GM19455 (cell line): ENCODE measurements around the gene SUPT20HL1.
"Not testable (repeated sequence)": the region's sequence is repeated elsewhere in the genome, so short reads cannot be mapped to it uniquely, and the experiment has no call there.

Experiments used
- ATAC-seq: cut with Tn5 transposase; IDR thresholded peaks from one replicate; pipeline ENCODE4 v1.9.1; 2021; ENCODE audit not compliant: unreplicated experiment

Gene SUPT20HL1

DNA sequence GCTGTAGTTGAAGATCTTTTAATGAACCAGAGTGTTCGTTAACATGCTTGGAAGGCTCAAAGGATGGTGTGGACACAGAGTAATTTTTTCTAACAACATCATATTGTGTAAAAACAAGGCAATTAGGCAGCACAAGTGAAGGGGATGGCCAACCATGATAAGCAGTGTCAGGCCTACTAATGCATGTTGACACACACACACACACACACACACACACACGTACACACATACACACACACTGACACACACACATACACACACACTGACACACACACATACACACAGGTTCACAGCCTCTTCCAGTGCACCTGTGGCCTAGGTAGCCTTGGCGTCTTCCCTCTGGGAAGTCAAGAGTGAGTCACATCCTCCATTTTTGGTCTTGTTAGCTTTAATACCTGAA lies at the start of gene SUPT20HL1:
Gene SUPT20HL1 (plus strand): TSS at position 368 of the 400 bp plus-strand sequence. CDS start 2,122 bp downstream, outside the sequence.
- ATAC-seq, result no peak

DNA sequence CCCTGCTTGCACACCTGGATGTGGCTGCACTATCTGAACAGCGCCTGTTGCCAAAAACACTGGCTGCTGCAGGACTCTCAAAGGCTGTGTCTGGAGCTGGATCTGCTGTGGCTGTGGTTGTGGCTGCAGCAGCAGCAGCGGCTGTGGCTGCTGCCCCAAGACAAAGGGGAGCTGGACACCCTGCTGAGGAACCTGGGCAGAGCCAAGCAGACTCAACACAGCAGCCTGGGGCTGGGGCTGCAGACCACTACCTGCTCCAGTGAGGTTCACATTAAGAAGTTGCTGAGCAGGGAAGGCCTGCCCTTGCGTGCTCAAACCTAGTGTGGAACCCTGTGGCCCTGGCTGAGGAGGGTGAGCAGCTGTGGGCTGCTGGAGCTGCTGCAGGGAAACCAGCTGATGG lies 49.5 kb upstream of the SUPT20HL1 start:
- not testable (repeated sequence) for ATAC-seq

DNA sequence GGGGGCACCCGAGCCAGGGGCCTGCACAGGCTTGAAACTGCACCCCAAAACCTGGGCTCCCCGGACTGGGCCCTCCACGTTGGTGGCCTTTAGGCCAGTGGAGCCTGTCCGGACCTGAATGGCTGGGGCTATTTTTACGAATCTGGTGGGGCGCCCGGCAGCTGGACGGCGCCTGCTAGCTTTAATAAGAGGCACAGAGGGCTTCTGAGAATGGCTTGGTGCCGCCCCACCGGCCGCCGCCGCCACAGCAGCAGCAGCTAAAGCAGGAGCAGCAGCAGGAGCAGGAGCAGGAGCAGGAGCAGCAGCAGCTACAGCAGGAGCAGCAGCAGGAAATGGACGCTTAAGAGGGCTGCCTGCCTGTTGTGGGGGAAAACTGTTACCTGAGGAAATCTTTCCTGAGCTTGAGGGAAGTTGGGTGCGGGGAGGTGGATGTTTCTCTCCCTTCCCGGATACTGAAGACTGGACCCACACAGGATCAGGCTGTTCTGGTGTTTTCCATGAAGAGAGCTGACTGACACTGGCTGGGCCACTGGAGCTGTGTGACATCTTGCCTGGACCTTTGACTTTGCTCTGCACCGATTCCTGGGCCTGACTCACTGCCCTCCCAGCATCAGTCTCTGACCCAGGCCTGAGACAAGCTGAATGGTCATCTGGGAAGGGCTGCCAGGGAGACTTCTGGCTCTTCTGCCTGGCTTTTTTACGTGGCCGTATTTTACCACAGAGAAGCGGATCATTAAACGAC lies 48.8 kb upstream of the SUPT20HL1 start:
- not testable (repeated sequence) for ATAC-seq

DNA sequence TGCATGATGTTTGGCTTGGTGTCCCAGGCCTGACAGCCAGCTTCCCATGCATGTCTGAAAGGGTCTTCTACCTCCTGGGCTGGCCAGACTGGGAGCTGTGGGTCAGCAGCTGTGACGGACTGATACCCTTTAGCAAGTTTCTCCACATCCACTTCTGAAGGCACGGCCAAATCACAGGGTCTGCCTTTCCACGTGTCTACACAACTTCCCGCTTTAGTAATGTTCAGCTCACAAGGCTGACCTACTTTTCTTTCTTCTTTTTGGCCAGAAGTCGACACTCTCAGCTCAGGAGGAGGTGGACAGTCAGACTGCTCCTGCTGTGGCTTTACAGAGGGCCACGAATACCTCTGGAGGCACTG lies 48.2 kb upstream of the SUPT20HL1 start:
- ATAC-seq, result not testable (repeated sequence)

DNA sequence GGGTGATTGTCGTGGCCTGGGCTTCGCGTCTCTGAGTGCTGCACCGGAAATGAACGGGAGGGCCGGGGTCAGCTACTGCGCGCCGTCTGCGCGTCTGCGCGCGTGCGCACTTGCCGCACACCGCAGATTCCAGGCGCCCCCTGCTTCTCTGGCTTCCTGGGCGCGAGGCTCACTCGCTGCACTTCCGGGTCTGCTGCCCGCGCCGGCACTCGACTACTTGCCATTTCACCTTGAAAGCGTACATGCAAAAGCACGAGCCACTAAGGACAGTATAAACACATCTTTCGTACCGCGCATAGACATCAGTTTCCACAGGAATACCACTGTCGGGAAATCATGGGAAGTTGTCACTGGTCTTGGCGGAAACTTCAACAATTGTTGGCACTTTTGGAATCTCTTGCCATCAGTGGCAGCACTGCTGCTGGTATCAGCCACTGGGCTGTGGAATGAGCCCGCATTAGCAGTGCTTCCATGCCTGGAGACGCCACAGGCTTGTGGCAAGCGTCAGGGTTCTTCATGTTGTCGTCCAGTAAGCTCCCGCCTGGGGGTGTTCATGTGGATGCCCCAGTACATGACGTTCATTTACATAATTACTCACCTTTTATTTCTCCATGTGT lies 46.3 kb upstream of the SUPT20HL1 start, which contains the start of gene SUPT20HL2:
Gene SUPT20HL2 (minus strand): TSS at position 51 of the 617 bp plus-strand sequence. CDS start 754 bp downstream, outside the sequence.
- ATAC-seq, result no peak

DNA sequence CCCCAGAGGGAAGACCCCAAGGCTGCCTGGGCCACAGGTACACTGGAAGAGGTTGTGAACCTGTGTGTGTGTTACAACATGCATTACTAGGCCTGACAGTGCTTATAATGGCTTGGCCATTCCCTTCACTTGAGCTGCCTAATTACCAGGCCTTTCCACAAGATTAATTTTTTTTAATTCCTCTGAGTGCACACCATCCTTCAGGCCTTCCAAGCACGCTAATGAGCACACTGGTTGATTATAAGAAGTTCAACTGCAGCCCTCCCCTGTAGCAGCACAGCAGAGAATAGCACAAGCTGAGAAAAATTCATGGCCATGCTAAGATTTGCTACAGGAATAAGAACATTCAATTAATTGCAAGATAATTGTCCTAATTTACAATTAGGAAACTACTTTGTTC lies 44.3 kb upstream of the SUPT20HL1 start:
- ATAC-seq, result no peak

DNA sequence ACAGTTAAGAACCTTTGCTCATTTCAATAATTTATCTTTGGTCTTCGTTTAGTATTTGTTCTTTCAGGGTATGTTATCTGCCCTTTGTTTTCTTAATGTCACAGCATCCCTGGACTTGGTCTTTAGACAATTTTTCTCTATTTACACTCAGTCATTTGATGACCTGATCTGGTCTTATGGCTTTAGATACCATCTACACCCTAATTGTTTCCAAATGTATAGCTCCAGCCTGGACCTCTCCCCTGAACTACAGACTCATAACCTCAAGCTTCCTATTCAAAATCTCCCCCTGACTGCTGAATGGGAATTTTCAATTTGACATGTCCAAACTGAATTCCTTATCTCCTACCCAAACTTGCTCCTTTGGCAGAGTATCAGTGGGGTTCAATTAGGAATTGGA lies 42.9 kb upstream of the SUPT20HL1 start:
- no peak for ATAC-seq

DNA sequence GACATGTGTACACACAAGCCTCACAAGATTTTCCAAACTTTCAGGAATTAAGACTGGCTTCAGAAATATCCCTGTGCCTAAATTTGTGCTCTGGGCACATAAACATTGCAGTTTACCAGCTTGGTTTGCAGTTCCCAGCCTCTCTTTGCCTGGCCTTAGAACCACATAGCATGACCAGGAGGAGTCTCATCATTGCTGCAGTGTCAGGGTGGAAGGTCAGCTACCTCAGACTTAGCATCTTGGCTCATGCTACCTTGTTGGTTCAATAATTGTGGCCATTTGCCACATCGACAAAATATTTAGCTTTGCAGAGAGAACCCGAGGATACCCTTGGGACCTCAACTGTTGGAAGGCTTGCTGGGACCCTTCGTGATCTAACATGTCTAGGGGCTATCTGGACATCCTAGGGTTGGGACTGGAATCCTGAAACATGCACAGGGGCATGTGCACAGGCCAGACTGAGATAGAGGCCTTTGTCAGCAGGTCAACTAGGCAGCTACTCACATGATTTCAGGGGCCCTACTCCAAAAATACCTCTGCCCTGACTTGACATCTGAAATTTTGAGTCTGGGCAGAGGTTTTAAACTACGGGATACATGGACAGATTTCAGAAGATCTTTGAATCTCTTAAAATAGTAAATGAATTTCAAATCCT lies 38.6 kb upstream of the SUPT20HL1 start:
- no peak for ATAC-seq

DNA sequence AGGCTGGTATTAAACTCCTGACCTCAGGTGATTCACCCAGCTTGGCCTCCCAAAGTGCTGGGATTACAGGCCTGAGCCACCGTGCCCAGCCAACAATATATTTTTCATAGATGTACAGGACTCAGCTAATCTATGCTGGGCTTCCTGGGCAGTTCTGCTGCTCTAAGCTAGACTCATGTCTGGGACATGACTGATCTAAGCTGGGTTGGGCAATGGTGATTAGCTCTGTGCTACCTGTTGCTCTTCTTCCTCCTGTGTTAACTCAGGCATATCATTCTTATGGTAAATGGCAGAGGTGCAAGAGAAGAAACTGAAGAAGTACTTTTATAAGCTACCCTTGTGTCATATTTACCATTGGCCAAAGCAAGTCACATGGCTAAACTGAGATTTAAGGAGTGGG lies 35.2 kb upstream of the SUPT20HL1 start:
- no peak for ATAC-seq

DNA sequence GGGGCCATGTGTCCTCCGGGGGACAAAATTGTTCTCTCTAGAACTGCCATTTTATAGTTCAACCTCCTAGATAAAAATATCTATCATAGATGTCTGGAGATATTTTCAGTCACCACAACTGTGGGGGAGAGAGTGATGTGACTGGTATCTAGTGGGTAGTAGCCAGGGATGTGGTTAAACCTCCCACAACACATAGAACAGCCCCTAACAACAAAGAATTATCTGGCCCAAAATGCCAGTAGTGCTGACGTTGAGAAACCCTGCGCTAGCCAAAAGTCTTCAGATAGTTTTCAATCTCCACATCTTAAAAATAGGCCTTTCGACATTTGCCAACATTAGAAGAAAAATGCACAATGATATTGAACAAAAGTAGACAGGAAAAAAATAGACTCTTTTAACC lies 27.6 kb upstream of the SUPT20HL1 start:
- no peak for ATAC-seq

DNA sequence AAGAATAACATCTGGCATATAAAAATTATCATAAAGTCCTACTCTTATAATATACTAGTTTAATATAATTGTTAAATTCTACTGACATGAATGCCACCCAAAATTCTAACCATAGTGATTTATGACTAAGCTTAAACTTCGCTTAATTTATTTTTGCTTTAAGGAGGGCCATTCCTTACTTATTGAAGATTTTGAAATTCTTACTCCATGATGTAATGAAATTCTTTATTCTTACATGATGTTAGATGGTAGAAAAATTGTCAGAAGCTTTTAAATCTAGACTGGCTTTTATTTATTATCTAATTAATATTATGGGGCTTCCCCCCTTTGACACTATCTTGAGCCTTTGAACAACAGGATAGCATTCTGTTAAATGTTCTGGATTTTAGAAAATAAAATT lies 27.1 kb upstream of the SUPT20HL1 start:
- no peak for ATAC-seq

DNA sequence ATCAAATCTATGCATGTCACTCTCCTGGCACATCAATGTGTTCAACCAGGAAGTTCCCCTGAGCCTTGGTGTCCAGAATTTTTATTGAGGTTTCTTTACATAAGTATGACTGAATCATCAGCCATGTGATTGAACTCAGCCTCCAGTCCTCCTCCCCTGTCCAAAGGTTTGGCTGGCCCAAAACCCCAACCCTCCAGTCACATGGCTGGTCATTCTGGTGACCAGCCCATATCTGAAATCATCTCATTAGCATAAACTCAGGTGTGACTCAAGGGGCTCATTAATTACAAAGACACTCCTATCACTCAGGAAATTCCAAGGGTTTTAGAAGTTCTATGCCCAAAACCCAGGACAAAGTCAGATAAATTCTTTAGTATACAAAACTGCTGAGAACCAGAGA lies 26.0 kb upstream of the SUPT20HL1 start:
- no peak for ATAC-seq

DNA sequence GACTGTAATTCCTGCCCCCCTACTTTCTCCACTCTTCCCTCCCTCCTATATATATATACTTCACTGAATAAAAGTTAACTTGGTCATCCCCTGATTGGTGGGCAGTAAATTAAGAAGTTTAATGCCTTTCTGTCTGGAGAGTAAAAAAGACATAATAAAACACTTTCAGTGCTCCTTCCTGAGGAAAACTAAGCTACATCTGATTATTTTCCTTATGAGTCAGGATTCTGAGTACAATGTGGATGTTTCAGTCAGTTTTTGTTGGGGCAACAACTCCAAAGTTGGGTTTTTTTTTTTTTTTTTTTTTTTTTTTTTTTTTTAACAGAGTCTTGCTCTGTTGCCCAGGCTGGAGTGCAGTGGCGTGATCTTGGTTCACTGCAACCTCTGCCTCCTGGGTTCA lies 24.6 kb upstream of the SUPT20HL1 start:
- no peak for ATAC-seq

DNA sequence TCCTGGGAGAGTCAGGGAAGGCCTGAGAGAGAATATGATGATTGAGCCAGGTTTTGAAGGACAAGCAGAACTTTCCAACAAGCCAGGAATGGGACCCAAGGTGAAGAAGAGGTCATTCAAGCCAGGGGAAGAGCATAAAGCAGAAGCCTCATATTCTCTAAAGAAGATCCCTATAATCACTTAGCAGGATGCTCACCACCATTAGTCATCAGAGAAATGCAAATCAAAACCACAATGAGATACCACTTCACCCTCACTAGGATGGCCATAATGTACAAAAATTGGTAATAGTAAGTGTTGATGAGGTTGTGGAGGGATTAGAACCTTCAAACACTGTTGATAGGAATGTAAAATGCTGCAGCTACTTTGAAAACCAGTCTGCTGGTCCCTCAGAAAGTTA lies 20.5 kb upstream of the SUPT20HL1 start:
- ATAC-seq, result no peak

DNA sequence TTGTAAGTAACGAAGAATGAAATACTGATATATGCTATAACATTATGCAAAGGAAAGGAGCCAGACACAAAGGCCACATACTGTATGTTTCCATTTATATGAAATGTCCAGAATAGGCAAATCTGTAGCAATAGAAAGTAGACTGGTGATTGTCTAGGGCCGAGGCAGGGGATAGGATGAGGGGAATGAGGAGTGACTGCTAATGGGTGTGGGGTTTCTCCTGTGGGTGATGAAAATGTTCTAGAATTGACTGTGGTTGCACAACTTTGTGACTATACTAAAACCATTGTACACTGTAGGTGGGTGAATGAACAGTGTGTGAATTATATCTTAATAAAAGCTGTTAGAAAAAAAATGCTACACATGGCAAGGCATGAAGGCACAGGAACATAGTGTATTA lies 19.9 kb upstream of the SUPT20HL1 start:
- ATAC-seq, result no peak

DNA sequence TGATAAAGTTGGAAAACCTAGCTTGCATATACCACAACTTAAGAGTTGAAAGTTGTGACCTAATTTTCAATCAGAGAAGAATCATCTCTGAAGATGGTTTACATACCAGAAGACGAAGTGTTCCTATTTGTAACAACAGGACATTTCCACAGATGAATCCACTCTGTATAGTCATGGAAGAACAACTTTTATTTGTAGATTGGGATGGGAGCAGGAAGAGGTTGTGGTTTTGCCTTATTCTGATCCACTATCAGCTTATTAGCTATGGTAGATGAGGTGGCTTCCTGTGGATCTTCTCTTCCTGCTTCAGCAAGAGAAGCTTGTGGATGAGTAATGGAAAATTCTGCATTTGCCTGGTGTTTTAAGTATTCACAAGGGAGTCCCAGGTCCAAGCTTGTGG lies 18.6 kb upstream of the SUPT20HL1 start:
- no peak for ATAC-seq

DNA sequence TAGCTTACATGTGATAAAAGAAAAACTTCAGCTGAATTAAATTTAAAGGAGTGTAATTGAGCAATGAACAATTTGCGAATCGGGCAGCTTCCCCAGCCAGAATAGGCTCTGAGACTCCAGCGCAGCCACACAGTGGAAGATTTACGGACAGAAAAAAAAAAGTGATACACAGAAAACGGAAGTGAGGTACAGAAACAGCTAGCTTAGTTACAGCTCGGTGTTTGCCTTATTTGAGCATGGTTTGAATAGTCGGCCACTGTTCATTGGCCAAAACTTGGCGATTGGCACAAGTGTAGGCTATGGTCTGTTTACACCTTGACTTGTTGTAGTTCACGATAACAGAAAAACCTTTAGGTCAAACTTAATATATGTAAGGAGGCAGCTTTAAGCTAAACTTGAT lies 16.7 kb upstream of the SUPT20HL1 start:
- ATAC-seq, result no peak

DNA sequence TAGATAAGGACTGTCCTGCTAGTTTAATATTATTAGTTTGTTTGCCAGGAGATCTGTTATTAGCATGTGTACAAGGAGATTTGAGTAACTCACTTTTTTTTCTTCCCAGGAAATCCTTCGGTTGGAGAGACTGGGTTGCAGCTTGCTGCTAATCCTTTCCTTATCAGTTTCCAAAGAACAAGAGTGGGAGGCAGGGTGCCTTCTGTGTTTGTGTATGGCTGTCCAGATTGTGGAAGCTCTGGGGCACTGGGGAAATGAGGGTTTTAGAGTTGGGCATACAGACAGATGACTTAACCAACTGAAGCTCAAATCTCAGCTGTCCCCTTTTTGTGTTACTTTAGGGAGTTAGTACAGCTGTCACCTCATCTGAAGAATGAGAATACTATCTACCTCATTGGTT lies 12.6 kb upstream of the SUPT20HL1 start:
- ATAC-seq, result no peak

DNA sequence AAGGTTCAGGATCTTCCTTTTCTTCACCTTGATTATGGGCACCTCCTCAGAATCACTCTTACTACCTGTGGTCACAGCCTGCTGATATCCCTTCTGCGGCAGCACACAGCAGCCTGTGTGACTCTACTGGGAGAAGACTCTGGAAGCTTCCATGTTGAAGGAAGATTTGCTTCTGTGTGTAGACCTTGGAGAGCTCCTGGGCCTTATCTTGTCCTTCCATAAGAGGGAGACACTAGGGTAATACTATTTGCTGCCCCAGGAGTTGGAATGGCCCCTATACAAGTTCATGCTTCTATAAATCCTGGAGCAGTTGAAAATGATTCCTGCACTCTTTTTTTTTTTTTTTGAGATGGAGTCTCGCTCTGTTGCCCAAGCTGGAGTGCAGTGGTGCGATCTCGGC lies 10.2 kb upstream of the SUPT20HL1 start:
- no peak for ATAC-seq

DNA sequence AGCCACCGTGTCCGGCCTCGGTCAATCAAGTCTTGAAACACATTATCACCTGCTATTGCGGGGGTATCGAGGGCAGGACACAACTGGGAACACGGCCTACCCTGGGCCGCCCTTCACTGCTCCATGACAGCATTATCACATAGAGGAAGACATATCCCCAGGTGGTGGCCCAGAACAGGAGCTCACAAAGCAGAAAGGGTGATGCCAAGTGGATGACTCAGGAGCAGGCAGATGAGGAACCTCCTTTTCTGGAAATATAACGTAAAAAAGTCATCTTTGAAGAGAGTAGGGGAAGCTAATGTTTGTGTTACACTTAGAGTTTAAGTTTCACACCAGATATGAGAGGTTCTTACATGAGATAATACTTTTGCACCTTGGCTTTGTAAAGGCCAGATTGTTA lies 5.3 kb upstream of the SUPT20HL1 start:
- ATAC-seq, result no peak

DNA sequence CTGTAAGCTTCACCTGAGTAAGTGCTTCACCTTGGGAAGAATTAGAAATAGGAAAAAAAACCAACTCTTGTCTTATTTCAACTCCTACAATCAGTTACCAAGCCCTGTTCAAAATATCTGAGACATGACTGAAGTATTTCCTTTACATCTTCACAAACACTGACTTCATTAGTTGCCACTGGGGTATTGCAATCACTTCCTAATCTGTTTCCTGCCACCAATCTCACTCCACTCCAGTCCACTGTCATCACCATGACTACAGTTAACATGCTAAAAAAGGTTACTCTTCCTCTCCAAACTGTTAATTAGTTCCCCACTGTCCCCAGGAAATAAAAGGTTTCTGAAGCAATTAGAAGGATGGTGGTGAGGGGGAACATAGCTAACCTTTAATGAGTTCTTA lies 3.3 kb upstream of the SUPT20HL1 start:
- ATAC-seq, result no peak

DNA sequence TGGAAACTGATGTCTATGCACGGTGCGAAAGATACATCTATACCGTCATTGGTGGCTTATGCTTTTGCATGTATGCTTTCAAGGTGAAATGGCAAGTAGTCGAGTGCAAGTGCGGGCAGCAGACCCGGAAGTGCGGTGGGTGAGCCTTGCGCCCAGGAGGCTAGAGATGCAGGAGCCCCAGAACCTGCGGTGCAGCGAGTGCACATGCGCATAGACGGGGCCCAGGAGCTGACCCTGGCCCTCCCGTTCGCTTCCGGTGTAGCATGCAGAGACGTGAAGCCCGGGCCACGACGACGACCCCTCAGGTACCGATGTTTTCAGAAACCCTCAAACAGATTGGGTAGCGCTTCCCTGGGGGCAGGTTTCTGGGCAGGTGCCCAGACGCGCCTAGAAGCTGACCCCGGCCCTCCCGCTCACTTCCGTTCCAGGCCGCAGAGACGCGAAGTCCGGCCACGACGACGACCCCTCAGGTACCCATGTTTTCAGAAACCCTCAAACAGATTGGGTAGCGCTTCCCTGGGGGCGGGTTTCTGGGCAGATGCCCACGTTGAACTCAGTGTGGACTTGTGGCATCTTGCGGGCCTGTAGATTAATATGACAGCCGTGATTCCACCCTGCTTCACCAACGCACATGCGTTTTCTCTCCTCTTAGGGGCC lies 1.8 kb downstream of the SUPT20HL1 start:
- ATAC-seq, result not testable (repeated sequence)
